HCT116 (cell line): ENCODE measurements around the gene CHRNG. TPM values are rescaled to one million over a fixed set of nuclear protein-coding genes. Genes with fewer than 3 reads are reported as not detected.

ENCODE experiments used
- ATAC-seq: fragments of 200-7000 bp; cut with Tn5 transposase; 2 replicates; pipeline ENCODE4 v1.9.1; 2020; ENCODE audit warnings: mild to moderate bottlenecking, moderate library complexity
- BruUV-seq: library from RNA; stranded (reverse); fragments of 400-500 nt; replicated peaks from 2 replicates; lab custom pipeline; 2021; lab: Mats Ljungman, UMichigan
- CTCF ChIA-PET: fragments of 300-600 bp; sonication (Branson Sonifier 250); formaldehyde crosslinking; loops from one replicate; lab custom pipeline; 2021; ENCODE audit warnings: antibody characterized with exemption; lab: Charles Lee
- POLR2A ChIA-PET: fragments of 300-600, 350-600 bp; sonication (Branson Sonifier 250); formaldehyde crosslinking; loops from one replicate; lab custom pipeline; 2021; ENCODE audit warnings: antibody characterized with exemption; lab: Charles Lee
- RAD21 ChIA-PET, 2 experiments: fragments of 300-600 bp; sonication (Branson Sonifier 250); formaldehyde crosslinking; loops; one replicate each; lab custom pipeline; 2023; ENCODE audit warnings: low total read pairs in 2 of 2; ENCODE audit not compliant: uncharacterized antibody in 2 of 2, unreplicated experiment in 2 of 2, low non-redundant PET in 1 of 2; lab: Charles Lee
- DNase-seq: peaks from one replicate; pipeline ENCODE4 v3.0.0-alpha.2; 2010; ENCODE audit warnings: low read depth, low spot score
- H2AFZ ChIP-seq: fragments of 200-600 bp; shearing (Covaris generic), sonication (generic); 2 replicates; pipeline ENCODE4 v1.6.1; 2017; ENCODE audit warnings: low read depth, mixed run types, mixed read lengths, antibody characterized with exemption, low read length; ENCODE audit not compliant: poor library complexity, severe bottlenecking
- H3K27ac ChIP-seq: 2 replicates; pipeline ENCODE4 v1.5.1; 2012; ENCODE audit warnings: low read depth, low read length
- H3K27me3 ChIP-seq: fragments of 200-600 bp; sonication (generic); 2 replicates; pipeline ENCODE4 v1.6.1; 2016; ENCODE audit warnings: mixed run types, low read length, mixed read lengths; ENCODE audit not compliant: insufficient read depth
- H3K36me3 ChIP-seq, 2 experiments: fragments of 200-500 bp in 1 of 2; fragments of 200-600 bp in 1 of 2; sonication (Bioruptor generic) in 1 of 2; sonication (generic) in 1 of 2; 2 replicates each; pipeline versions ENCODE4 v1.5.1 to v1.6.1; 2014 to 2016; ENCODE audit warnings: low read length in 2 of 2, inconsistent platforms in 1 of 2, mixed read lengths in 1 of 2, mixed run types in 1 of 2; ENCODE audit not compliant: insufficient read depth in 2 of 2, control insufficient read depth in 1 of 2
- H3K4me1 ChIP-seq, 2 experiments: fragments of 200-600 bp in 1 of 2; sonication (generic) in 1 of 2; 2 replicates each; pipeline versions ENCODE4 v1.5.1 to v1.6.1; 2012 to 2017; ENCODE audit warnings: low read length in 2 of 2, inconsistent platforms in 1 of 2, mild to moderate bottlenecking in 1 of 2, mixed read lengths in 1 of 2, mixed run types in 1 of 2, moderate library complexity in 1 of 2; ENCODE audit not compliant: insufficient read depth in 2 of 2, control insufficient read depth in 1 of 2
- H3K4me2 ChIP-seq: fragments of 200-600 bp; sonication (generic); 2 replicates; pipeline ENCODE4 v1.6.1; 2017; ENCODE audit warnings: mixed run types, low read length, mixed read lengths
- H3K4me3 ChIP-seq, 2 experiments: fragments of 200-600 bp in 1 of 2; sonication (generic) in 1 of 2; replicated peaks in 1 of 2; 2 replicates each; pipeline ENCODE4 v1.5.1; 2011 to 2016; ENCODE audit warnings: low read length in 2 of 2, control low read depth in 1 of 2, low read depth in 1 of 2, mild to moderate bottlenecking in 1 of 2, mixed read lengths in 1 of 2, mixed run types in 1 of 2
- H3K79me2 ChIP-seq: fragments of 200-600 bp; sonication (generic); 2 replicates; pipeline ENCODE4 v1.6.1; 2017; ENCODE audit warnings: mild to moderate bottlenecking, mixed run types, low read length, moderate library complexity, mixed read lengths; ENCODE audit not compliant: insufficient read depth
- H3K9ac ChIP-seq: fragments of 200-600 bp; sonication (generic); 2 replicates; pipeline ENCODE4 v1.6.1; 2016; ENCODE audit warnings: low read length, mixed read lengths
- H3K9me2 ChIP-seq: fragments of 200-600 bp; sonication (generic), shearing (Covaris generic); 2 replicates; pipeline ENCODE4 v1.6.1; 2017; ENCODE audit warnings: mixed run types, mild to moderate bottlenecking, moderate library complexity; ENCODE audit not compliant: insufficient read depth
- H3K9me3 ChIP-seq, 2 experiments: fragments of 200-500 bp in 1 of 2; fragments of 200-600 bp in 1 of 2; sonication (Bioruptor generic) in 1 of 2; sonication (generic) in 1 of 2; 2 replicates each; pipeline ENCODE4 v1.6.1; 2014 to 2017; ENCODE audit warnings: low read length in 2 of 2, mixed read lengths in 2 of 2, inconsistent platforms in 1 of 2, low read depth in 1 of 2, mild to moderate bottlenecking in 1 of 2, mixed run types in 1 of 2, moderate library complexity in 1 of 2; ENCODE audit not compliant: control insufficient read depth in 1 of 2, insufficient read depth in 1 of 2
- H4K20me1 ChIP-seq: fragments of 200-600 bp; sonication (generic), shearing (Covaris generic); 2 replicates; pipeline ENCODE4 v1.6.1; 2017; ENCODE audit warnings: mixed run types, mild to moderate bottlenecking, moderate library complexity; ENCODE audit not compliant: insufficient read depth
- CBX3 ChIP-seq: IDR thresholded peaks from 2 replicates; pipeline ENCODE4 v1.6.1; 2012; ENCODE audit warnings: low read depth
- CEBPB ChIP-seq: IDR thresholded peaks from 2 replicates; pipeline ENCODE4 v1.6.1; 2012; ENCODE audit warnings: low read depth
- ELF1 ChIP-seq: IDR thresholded peaks from 2 replicates; pipeline ENCODE4 v1.6.1; 2012; ENCODE audit warnings: low read depth, borderline replicate concordance
- EZH2 ChIP-seq: fragments of 200-600 bp; sonication (generic); IDR thresholded peaks from 2 replicates; pipeline ENCODE4 v1.6.1; 2017; ENCODE audit warnings: antibody characterized with exemption, mixed run types
- EZH2phosphoT487 ChIP-seq: fragments of 200-600 bp; IDR thresholded peaks from 2 replicates; pipeline ENCODE4 v1.6.1; 2018; ENCODE audit warnings: antibody characterized with exemption, borderline replicate concordance
- FOSL1 ChIP-seq: IDR thresholded peaks from 2 replicates; pipeline ENCODE4 v1.6.1; 2012; ENCODE audit warnings: low read depth
- POLR2AphosphoS5 ChIP-seq: IDR thresholded peaks from 2 replicates; pipeline ENCODE4 v1.6.1; 2011; ENCODE audit warnings: mild to moderate bottlenecking, low read depth, low read length, moderate library complexity
- RAD21 ChIP-seq: IDR thresholded peaks from 2 replicates; pipeline ENCODE4 v1.6.1; 2012; ENCODE audit warnings: low read depth, mild to moderate bottlenecking
- SRF ChIP-seq: IDR thresholded peaks from 2 replicates; pipeline ENCODE4 v1.6.1; 2012; ENCODE audit warnings: low read depth
- ZFX ChIP-seq: fragments of 450-650 bp; IDR thresholded peaks from 2 replicates; pipeline ENCODE4 v1.6.1; 2017
- intact Hi-C: fragments of 100-400 bp; cut with micrococcal nuclease; formaldehyde crosslinking; loops from 2 replicates; pipeline ENCODE4 v1.10.0; 2022
- total RNA-seq: library from RNA; stranded (reverse); gene quantifications from one replicate; pipeline ENCODE4 v1.2.1, GENCODE V29; 2021; ENCODE audit not compliant: unreplicated experiment
- TF ChIP-seq, protein P1 (sequence below): IDR thresholded peaks from 2 replicates; pipeline ENCODE4 v1.6.1; 2012; ENCODE audit warnings: low read depth
- TF ChIP-seq, protein P2 (sequence below): IDR thresholded peaks from 2 replicates; pipeline ENCODE4 v1.6.1; 2012
- TF ChIP-seq, protein P3 (sequence below): IDR thresholded peaks from 2 replicates; pipeline ENCODE4 v1.6.1; 2012
- TF ChIP-seq, protein P4 (sequence below): IDR thresholded peaks from 2 replicates; pipeline ENCODE4 v1.6.1; 2011; ENCODE audit warnings: mild to moderate bottlenecking, low read length, moderate library complexity; ENCODE audit not compliant: insufficient replicate concordance; ENCODE audit errors: extremely low read depth

Gene CHRNG
- total RNA-seq, 1 experiment from 2014 or later, result not detected

DNA sequence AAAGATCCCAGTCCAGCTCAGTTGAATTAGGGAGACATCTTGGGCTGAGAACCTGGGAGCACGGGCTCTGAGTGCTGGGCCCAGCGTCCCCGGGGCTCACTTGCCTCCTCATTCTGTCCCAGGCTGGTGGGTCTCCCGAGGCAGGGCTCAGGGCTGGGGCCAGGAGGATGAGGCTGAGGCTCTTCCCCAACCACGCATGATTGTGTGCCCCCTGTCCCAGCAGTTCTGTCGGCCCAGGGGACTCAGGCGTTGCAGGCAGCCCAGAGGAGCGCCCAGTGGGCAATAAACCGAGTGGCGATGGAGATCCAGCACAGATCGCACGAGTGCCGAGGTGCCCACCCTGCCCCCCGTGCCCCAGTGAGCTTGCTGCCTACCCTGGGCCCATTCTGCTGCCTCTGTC lies 18.4 kb upstream of the CHRNG start:
- CTCF ChIA-PET, result no interaction called here
- Histone ChIP-seq H3K9me3 (no peaks in the 10 kb centered on the region), H2AFZ (no peak overlapping the region), H3K79me2 (no peaks in the 10 kb centered on the region), H3K27me3 (no peaks in the 10 kb centered on the region), H3K36me3 (no peaks in the 10 kb centered on the region), H4K20me1 (no peaks in the 10 kb centered on the region), H3K27ac (no peak overlapping the region), H3K4me3 (no peak overlapping the region), H3K4me2 (no peak overlapping the region)
- POLR2A ChIA-PET, result no interaction called here
- BruUV-seq, result no TSS peak
- RAD21 ChIA-PET, result no interaction called here
- no peak for ATAC-seq
- TF ChIP-seq, protein P1, sequence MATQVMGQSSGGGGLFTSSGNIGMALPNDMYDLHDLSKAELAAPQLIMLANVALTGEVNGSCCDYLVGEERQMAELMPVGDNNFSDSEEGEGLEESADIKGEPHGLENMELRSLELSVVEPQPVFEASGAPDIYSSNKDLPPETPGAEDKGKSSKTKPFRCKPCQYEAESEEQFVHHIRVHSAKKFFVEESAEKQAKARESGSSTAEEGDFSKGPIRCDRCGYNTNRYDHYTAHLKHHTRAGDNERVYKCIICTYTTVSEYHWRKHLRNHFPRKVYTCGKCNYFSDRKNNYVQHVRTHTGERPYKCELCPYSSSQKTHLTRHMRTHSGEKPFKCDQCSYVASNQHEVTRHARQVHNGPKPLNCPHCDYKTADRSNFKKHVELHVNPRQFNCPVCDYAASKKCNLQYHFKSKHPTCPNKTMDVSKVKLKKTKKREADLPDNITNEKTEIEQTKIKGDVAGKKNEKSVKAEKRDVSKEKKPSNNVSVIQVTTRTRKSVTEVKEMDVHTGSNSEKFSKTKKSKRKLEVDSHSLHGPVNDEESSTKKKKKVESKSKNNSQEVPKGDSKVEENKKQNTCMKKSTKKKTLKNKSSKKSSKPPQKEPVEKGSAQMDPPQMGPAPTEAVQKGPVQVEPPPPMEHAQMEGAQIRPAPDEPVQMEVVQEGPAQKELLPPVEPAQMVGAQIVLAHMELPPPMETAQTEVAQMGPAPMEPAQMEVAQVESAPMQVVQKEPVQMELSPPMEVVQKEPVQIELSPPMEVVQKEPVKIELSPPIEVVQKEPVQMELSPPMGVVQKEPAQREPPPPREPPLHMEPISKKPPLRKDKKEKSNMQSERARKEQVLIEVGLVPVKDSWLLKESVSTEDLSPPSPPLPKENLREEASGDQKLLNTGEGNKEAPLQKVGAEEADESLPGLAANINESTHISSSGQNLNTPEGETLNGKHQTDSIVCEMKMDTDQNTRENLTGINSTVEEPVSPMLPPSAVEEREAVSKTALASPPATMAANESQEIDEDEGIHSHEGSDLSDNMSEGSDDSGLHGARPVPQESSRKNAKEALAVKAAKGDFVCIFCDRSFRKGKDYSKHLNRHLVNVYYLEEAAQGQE, result no peak
- TF ChIP-seq, protein P2, sequence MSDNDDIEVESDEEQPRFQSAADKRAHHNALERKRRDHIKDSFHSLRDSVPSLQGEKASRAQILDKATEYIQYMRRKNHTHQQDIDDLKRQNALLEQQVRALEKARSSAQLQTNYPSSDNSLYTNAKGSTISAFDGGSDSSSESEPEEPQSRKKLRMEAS, result no peak
- no peak for TF ChIP-seq CEBPB
- TF ChIP-seq FOSL1, result no peak
- TF ChIP-seq CBX3, result no peak
- no peak for TF ChIP-seq POLR2AphosphoS5
- no peak for TF ChIP-seq RAD21
- no peak for TF ChIP-seq ZFX
- no peak for TF ChIP-seq EZH2
- no peak for TF ChIP-seq SRF
- TF ChIP-seq ELF1, result no peak
- TF ChIP-seq, protein P3, sequence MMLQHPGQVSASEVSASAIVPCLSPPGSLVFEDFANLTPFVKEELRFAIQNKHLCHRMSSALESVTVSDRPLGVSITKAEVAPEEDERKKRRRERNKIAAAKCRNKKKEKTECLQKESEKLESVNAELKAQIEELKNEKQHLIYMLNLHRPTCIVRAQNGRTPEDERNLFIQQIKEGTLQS, result no peak
- no peak for TF ChIP-seq EZH2phosphoT487
- TF ChIP-seq, protein P4, sequence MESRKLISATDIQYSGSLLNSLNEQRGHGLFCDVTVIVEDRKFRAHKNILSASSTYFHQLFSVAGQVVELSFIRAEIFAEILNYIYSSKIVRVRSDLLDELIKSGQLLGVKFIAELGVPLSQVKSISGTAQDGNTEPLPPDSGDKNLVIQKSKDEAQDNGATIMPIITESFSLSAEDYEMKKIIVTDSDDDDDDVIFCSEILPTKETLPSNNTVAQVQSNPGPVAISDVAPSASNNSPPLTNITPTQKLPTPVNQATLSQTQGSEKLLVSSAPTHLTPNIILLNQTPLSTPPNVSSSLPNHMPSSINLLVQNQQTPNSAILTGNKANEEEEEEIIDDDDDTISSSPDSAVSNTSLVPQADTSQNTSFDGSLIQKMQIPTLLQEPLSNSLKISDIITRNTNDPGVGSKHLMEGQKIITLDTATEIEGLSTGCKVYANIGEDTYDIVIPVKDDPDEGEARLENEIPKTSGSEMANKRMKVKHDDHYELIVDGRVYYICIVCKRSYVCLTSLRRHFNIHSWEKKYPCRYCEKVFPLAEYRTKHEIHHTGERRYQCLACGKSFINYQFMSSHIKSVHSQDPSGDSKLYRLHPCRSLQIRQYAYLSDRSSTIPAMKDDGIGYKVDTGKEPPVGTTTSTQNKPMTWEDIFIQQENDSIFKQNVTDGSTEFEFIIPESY, result no peak
- TF ChIP-seq, all 23 proteins: peak for 0
- DNase-seq, result no peak
- no peaks in the 10 kb centered on the region for H3K9me2 ChIP-seq
- H3K9ac ChIP-seq, result no peak overlapping the region
- intact Hi-C loops, result loop anchor here (10.0 kb wide), 1 partner anchor 176 kb away; no protein-coding TSS in a partner anchor
- H3K4me1 ChIP-seq, result peaks cover 0 to 6% of the 10 kb centered on the region in 2 experiments; a peak in 1 of 4 replicates
